ENCODE results near the gene PINK1. TPM values are rescaled to one million over a fixed set of nuclear protein-coding genes. Genes with fewer than 3 reads are reported as not detected.

PINK1 gene
- total and polyA plus RNA-seq, 2 experiments from 2014 or later: 73.2 to 96.4 TPM

- Histone ChIP-seq H3K4me1 (ENCODE audit: insufficient read depth) (peaks cover 20% of the 10 kb centered on the region), H2AFZ (no peak overlapping the region), H3K9me3 (ENCODE audit: low read depth) (no peaks in the 10 kb centered on the region), H3K9me2 (replicated peaks; ENCODE audit: insufficient read depth) (no peaks in the 10 kb centered on the region), H3K27me3 (peaks cover 9% of the 10 kb centered on the region), H3K79me2 (no peaks in the 10 kb centered on the region), H4K20me1 (ENCODE audit: insufficient read depth, poor library complexity, severe bottlenecking) (no peaks in the 10 kb centered on the region), H3K36me3 (replicated peaks; ENCODE audit: insufficient read depth, low read depth) (no peaks in the 10 kb centered on the region), H3K27ac (no peak overlapping the region), H3K4me3 (no peak overlapping the region), H3K4me2 (no peak overlapping the region)
- 73% methylated on average over 2 of the region's 2 CpGs for WGBS (ENCODE audit: low lambda C conversion rate, missing lambda C conversion rate)
- TF ChIP-seq CTCF (IDR thresholded peaks at IDR 0.05; ENCODE audit: poor library complexity): no peak
- TF ChIP-seq EZH2 (IDR thresholded peaks at IDR 0.05; ENCODE audit: borderline replicate concordance): no peak
- TF ChIP-seq EZH2phosphoT487 (IDR thresholded peaks at IDR 0.05; ENCODE audit: low read depth, severe bottlenecking, unreplicated experiment): no peak
- DNase-seq (ENCODE audit: low spot score): no peak
Observed at GRCh38 chr1:20587661-20588053, 45.6 kb upstream of the PINK1 start.

- Histone ChIP-seq H3K36me3 (replicated peaks; ENCODE audit: insufficient read depth, low read depth) (no peaks in the 10 kb centered on the region), H3K4me3 (no peak within 1 kb of the TSS), H3K27me3 (peaks cover 9% of the 10 kb centered on the region), H3K4me2 (peak within 1 kb of the TSS; percentile 72), H3K9me3 (ENCODE audit: low read depth) (no peaks in the 10 kb centered on the region), H3K9me2 (replicated peaks; ENCODE audit: insufficient read depth) (no peaks in the 10 kb centered on the region), H3K4me1 (ENCODE audit: insufficient read depth) (peaks cover 20% of the 10 kb centered on the region), H3K27ac (peak within 1 kb of the TSS; percentile 30), H3K79me2 (no peaks in the 10 kb centered on the region), H2AFZ (peak within 1 kb of the TSS; percentile 53), H4K20me1 (ENCODE audit: insufficient read depth, poor library complexity, severe bottlenecking) (no peaks in the 10 kb centered on the region)
- DNase-seq (ENCODE audit: low spot score): peak; percentile 58
- 24% methylated on average over 11 of the region's 11 CpGs for WGBS (ENCODE audit: low lambda C conversion rate, missing lambda C conversion rate)
- no peak for TF ChIP-seq CTCF (IDR thresholded peaks at IDR 0.05; ENCODE audit: poor library complexity)
- TF ChIP-seq EZH2 (IDR thresholded peaks at IDR 0.05; ENCODE audit: borderline replicate concordance): no peak
Observed at GRCh38 chr1:20588634-20589225, 44.5 kb upstream of the PINK1 start, which contains the start of gene CDA. TSS of gene CDA (plus strand) at chr1:20589097. CDS start at chr1:20589130, 33 bp downstream.

DNA sequence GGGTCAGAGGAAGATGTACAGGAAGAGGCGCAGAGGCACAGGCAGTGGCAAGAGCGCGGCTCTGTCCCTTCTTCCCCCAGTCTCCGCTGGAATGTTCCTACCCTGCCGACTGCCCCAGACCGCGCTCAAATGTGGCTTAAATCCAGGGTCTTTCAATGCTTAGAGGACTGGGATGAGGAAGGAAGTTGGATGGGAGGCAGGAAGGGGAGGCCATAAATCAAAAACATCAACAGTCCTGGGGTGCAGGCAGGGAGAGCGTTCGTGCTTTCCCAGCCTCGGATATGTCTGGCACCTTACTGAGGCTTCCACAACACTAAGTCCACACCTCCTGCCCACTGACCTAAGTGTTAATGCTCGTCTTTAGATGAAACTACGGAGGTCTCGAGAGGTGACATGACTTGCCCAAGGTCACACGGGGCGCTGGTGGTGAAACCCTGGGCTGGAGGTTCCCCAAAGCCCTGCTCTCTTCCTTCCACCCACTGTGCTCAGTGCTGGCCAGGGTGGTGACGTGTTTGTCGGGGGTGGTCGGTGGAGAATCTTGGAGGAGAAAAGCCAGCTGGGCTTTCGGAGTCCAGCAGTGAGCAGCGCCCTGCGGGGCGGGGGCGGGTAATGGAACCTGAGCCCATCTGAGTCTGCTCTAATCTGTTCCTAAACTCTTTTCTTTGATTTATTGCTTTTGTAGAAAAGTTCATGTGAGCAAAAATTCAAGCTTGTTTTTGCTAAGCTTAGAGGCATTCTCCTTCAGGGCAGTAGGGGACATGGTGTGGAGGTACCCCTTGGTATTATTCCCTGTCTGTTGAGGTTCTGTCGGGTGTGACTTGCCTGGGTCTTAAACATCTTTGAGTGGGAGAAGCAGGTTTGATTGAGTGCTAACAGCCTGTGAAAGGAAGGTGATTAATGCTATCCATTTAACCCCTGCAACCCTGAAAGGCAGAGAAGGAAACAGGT is 43.7 kb upstream of the PINK1 start:
- Histone ChIP-seq H3K36me3 (replicated peaks; ENCODE audit: insufficient read depth, low read depth) (no peaks in the 10 kb centered on the region), H3K4me2 (peak overlapping the region; percentile 72), H3K27me3 (peaks cover 9% of the 10 kb centered on the region), H3K4me3 (no peak overlapping the region), H3K79me2 (no peaks in the 10 kb centered on the region), H3K4me1 (ENCODE audit: insufficient read depth) (peaks cover 20% of the 10 kb centered on the region), H4K20me1 (ENCODE audit: insufficient read depth, poor library complexity, severe bottlenecking) (no peaks in the 10 kb centered on the region), H3K9me2 (replicated peaks; ENCODE audit: insufficient read depth) (no peaks in the 10 kb centered on the region), H3K9me3 (ENCODE audit: low read depth) (no peaks in the 10 kb centered on the region), H3K27ac (peak overlapping the region; percentile 30), H2AFZ (peak overlapping the region; percentile 53)
- DNase-seq (ENCODE audit: low spot score): peak; percentile 58
- peak; percentile 38 for TF ChIP-seq EZH2 (IDR thresholded peaks at IDR 0.05; ENCODE audit: borderline replicate concordance)
- TF ChIP-seq CTCF (IDR thresholded peaks at IDR 0.05; ENCODE audit: poor library complexity): no peak
- 19% methylated on average over 21 of the region's 24 CpGs for WGBS (ENCODE audit: low lambda C conversion rate, missing lambda C conversion rate)
